Liver (tissue), 9 donors: Measurements from ENCODE around the gene CD247. TPM values are rescaled to one million over a fixed set of nuclear protein-coding genes. Genes with fewer than 3 reads are reported as not detected.

ENCODE experiments used
- DNase-seq: peaks from one replicate; pipeline ENCODE4 v3.0.0-alpha.2; 2017; ENCODE audit warnings: low spot score
- H3K27ac ChIP-seq, 2 donors: one replicate each; pipeline ENCODE4 v1.7.0; 2013; ENCODE audit warnings: inconsistent platforms in 2 of 2, low read length in 2 of 2, control low read depth in 1 of 2, low read depth in 1 of 2, mild to moderate bottlenecking in 1 of 2
- H3K27me3 ChIP-seq, 4 donors: one replicate each; pipeline versions ENCODE4 v1.6.1 to v1.7.0; 2013; ENCODE audit warnings: low read length in 3 of 4, inconsistent platforms in 1 of 4, mild to moderate bottlenecking in 1 of 4, moderate library complexity in 1 of 4; ENCODE audit not compliant: control insufficient read depth in 4 of 4, insufficient read depth in 4 of 4
- H3K36me3 ChIP-seq, 4 donors: one replicate each; pipeline versions ENCODE4 v1.6.1 to v1.7.0; 2013; ENCODE audit warnings: low read length in 3 of 4, mild to moderate bottlenecking in 3 of 4, low read depth in 1 of 4, moderate library complexity in 1 of 4; ENCODE audit not compliant: control insufficient read depth in 4 of 4, insufficient read depth in 3 of 4
- H3K4me1 ChIP-seq, 4 donors: one replicate each; pipeline versions ENCODE4 v1.6.1 to v1.7.0; 2013; ENCODE audit warnings: low read length in 3 of 4, mild to moderate bottlenecking in 3 of 4, moderate library complexity in 1 of 4; ENCODE audit not compliant: control insufficient read depth in 4 of 4, insufficient read depth in 4 of 4
- H3K4me3 ChIP-seq, 3 donors: one replicate each; pipeline versions ENCODE4 v1.6.1 to v1.7.0; 2013; ENCODE audit warnings: low read length in 3 of 3, control low read depth in 1 of 3, low read depth in 1 of 3, mild to moderate bottlenecking in 1 of 3
- H3K9ac ChIP-seq, 2 donors: one replicate each; pipeline ENCODE4 v1.7.0; 2013; ENCODE audit warnings: low read length in 2 of 2, mild to moderate bottlenecking in 2 of 2, moderate library complexity in 2 of 2, control low read depth in 1 of 2, low read depth in 1 of 2
- H3K9me3 ChIP-seq, 4 donors: one replicate each; pipeline versions ENCODE4 v1.6.1 to v1.7.0; 2013; ENCODE audit warnings: low read length in 3 of 4; ENCODE audit not compliant: control insufficient read depth in 4 of 4
- CTCF ChIP-seq: fragments of 150-350 bp; IDR thresholded peaks from 2 replicates; pipeline ENCODE4 v1.5.1; 2017; ENCODE audit warnings: improper control_type of control experiment, low read depth, low read length; ENCODE audit not compliant: missing input control
- FOXA1 ChIP-seq: IDR thresholded peaks from 2 replicates; pipeline ENCODE4 v1.6.1; 2016; ENCODE audit warnings: antibody characterized with exemption
- FOXA2 ChIP-seq: IDR thresholded peaks from 2 replicates; pipeline ENCODE4 v1.6.1; 2016; ENCODE audit warnings: antibody characterized with exemption
- GABPA ChIP-seq, 2 donors: IDR thresholded peaks in 1 of 2; conservative IDR thresholded peaks in 1 of 2; 2 replicates each; pipeline ENCODE4 v1.6.1; 2016; ENCODE audit warnings: antibody characterized with exemption in 2 of 2, mild to moderate bottlenecking in 1 of 2, moderate library complexity in 1 of 2
- HNF4A ChIP-seq, 2 donors: conservative IDR thresholded peaks; 2 replicates each; pipeline ENCODE4 v1.6.1; 2016; ENCODE audit warnings: antibody characterized with exemption in 2 of 2, mild to moderate bottlenecking in 2 of 2
- JUND ChIP-seq, 2 donors: IDR thresholded peaks; 2 replicates each; pipeline ENCODE4 v1.6.1; 2016; ENCODE audit warnings: antibody characterized with exemption in 2 of 2
- RAD21 ChIP-seq, 2 donors: IDR thresholded peaks; 2 replicates each; pipeline ENCODE4 v1.6.1; 2016; ENCODE audit warnings: antibody characterized with exemption in 2 of 2, mild to moderate bottlenecking in 2 of 2
- SP1 ChIP-seq: IDR thresholded peaks from 2 replicates; pipeline ENCODE4 v1.6.1; 2018; ENCODE audit warnings: antibody characterized with exemption, mild to moderate bottlenecking
- TAF1 ChIP-seq: conservative IDR thresholded peaks from 2 replicates; pipeline ENCODE4 v1.6.1; 2016; ENCODE audit warnings: antibody characterized with exemption, mild to moderate bottlenecking
- WGBS: extraction: QIAGEN DNeasy Blood & Tissue Kit; methylation state at CpG from one replicate; pipeline ENCODE4 v1.1.7; 2013; 5-methylcytosine and 5-hydroxymethylcytosine counted together
- polyA plus RNA-seq, 2 donors: library from polyadenylated mRNA; stranded (reverse) in 1 of 2; unstranded in 1 of 2; fragments of 200-250 nt in 1 of 2; fragments of >200 nt in 1 of 2; fragmentation: Nextera tagmentation in 1 of 2; extraction: Ambion mirVana in 1 of 2; gene quantifications; one replicate each; pipeline versions ENCODE4 v1.2.1 to v1.2.3, GENCODE V29; 2013 to 2015
- total RNA-seq, 2 donors: library from RNA; depleted of rRNA; stranded (reverse); fragments of >200 nt; gene quantifications; one replicate each; pipeline ENCODE4 v1.2.3, GENCODE V29; 2014
- TF ChIP-seq, protein P1 (sequence below): IDR thresholded peaks from 2 replicates; pipeline ENCODE4 v1.6.1; 2016; ENCODE audit warnings: antibody characterized with exemption
- TF ChIP-seq, protein P2 (sequence below): IDR thresholded peaks from 2 replicates; pipeline ENCODE4 v1.6.1; 2016; ENCODE audit warnings: antibody characterized with exemption
- TF ChIP-seq, protein P3 (sequence below): IDR thresholded peaks from 2 replicates; pipeline ENCODE4 v1.6.1; 2016; ENCODE audit warnings: antibody characterized with exemption
- donor health status: healthy.
- donor health status: healthy.
- donor health status: healthy.
- donor health status: healthy.
- donor health status: healthy.

CD247 gene
- total and polyA plus RNA-seq, 4 donors, result 0.61 to 2.2 (median 1.6) TPM

DNA sequence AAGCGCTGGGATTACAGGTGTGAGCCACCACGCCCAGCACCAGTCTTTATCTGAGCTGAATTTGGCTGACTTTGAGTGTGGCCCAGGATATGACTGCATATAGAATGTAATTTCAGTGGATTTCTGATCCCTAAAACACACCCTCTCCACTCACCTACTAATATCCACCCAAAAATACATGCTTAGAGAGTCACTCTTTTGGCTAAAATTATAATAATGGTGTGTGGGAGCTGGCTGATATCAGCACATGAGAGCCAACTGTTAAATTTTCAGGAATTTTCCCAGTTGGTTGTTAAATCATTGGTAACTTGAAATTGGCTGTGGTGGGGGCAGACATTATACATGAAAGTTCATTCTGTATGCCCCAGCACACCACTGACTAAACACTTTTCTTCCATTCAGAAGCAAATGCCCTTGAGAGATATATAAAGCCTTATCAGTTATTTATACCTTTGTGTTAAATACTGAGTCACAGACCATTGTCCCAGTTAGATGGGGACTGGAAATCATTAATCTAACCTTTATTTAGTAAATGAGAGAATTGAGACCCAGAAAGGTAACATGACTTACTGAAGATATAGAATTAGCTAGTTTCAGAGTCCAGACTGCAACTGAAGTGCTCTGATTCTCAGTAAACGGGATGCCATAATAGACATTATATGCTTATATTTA, 9.9 kb upstream of the CD247 start:
- no peaks in the 10 kb centered on the region for H3K27me3 ChIP-seq
- H3K9ac ChIP-seq, result no peak overlapping the region
- H3K4me3 ChIP-seq, result no peak overlapping the region
- H3K4me1 ChIP-seq, result peaks cover 0 to 14% (median 11%) of the 10 kb centered on the region in 4 donors
- TF ChIP-seq CTCF (no peak), SP1 (no peak), FOXA2 (no peak), FOXA1 (no peak), HNF4A (conservative IDR thresholded peaks at IDR 0.05) (no peak), JUND (IDR thresholded peaks at IDR 0.05) (no peak), TAF1 (no peak), RAD21 (IDR thresholded peaks at IDR 0.05) (no peak), GABPA (IDR thresholded peaks at IDR 0.05 in 1 of 2, conservative IDR thresholded peaks at IDR 0.05 in 1 of 2) (no peak)
- TF ChIP-seq, protein P1, sequence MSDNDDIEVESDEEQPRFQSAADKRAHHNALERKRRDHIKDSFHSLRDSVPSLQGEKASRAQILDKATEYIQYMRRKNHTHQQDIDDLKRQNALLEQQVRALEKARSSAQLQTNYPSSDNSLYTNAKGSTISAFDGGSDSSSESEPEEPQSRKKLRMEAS, result no peak
- TF ChIP-seq, protein P2, sequence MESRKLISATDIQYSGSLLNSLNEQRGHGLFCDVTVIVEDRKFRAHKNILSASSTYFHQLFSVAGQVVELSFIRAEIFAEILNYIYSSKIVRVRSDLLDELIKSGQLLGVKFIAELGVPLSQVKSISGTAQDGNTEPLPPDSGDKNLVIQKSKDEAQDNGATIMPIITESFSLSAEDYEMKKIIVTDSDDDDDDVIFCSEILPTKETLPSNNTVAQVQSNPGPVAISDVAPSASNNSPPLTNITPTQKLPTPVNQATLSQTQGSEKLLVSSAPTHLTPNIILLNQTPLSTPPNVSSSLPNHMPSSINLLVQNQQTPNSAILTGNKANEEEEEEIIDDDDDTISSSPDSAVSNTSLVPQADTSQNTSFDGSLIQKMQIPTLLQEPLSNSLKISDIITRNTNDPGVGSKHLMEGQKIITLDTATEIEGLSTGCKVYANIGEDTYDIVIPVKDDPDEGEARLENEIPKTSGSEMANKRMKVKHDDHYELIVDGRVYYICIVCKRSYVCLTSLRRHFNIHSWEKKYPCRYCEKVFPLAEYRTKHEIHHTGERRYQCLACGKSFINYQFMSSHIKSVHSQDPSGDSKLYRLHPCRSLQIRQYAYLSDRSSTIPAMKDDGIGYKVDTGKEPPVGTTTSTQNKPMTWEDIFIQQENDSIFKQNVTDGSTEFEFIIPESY, result no peak
- TF ChIP-seq, protein P3, sequence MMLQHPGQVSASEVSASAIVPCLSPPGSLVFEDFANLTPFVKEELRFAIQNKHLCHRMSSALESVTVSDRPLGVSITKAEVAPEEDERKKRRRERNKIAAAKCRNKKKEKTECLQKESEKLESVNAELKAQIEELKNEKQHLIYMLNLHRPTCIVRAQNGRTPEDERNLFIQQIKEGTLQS, result no peak
- 96% methylated on average over 3 of the region's 3 CpGs for WGBS
- no peak overlapping the region for H3K27ac ChIP-seq
- no peak for DNase-seq
- no peaks in the 10 kb centered on the region for H3K9me3 ChIP-seq
- H3K36me3 ChIP-seq, result no peaks in the 10 kb centered on the region

DNA sequence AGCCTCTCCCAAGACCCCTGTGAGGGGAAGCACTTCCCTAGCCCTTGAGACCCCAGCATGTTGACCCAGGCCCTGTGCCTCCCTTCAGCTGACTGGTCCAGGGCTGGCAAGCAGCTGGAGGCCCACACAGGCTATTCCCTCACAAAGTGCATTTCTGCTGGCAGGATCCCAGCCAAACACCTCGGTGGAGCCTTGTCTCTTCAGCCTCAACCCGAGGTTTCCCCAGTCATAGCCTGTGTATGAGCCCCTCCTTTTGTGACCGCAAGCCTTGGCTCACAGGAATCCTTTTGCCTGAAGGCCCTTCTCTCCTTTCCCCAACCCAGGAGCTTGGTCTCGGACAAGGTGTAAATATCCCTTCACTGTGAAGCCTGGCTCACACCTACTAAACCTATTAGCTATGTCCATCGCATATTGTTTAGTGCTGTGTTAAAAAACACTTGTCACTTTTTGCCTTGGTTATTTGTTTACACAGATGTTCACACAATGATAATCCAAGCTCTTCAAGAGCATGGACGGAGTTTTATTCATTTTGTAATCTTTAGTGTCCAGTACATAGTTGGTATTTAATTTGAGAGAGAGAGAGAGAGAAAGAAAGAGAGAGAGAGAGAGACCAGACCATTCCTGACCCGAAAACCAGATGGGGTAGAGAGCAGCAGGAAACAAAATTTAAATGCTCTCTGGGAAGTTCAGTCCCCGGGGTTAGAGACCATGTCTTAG, 8.5 kb upstream of the CD247 start:
- no peaks in the 10 kb centered on the region for H3K36me3 ChIP-seq
- TF ChIP-seq SP1 (no peak), CTCF (no peak), FOXA1 (no peak), JUND (IDR thresholded peaks at IDR 0.05) (no peak)
- TF ChIP-seq, protein P2, result no peak
- H3K4me3 ChIP-seq, result no peak overlapping the region
- no peaks in the 10 kb centered on the region for H3K27me3 ChIP-seq
- 79% methylated on average over 8 of the region's 8 CpGs for WGBS
- no peaks in the 10 kb centered on the region for H3K9me3 ChIP-seq
- H3K9ac ChIP-seq, result no peak overlapping the region
- no peak for DNase-seq
- peaks cover 0 to 3% (median 1%) of the 10 kb centered on the region in 4 donors for H3K4me1 ChIP-seq
- no peak overlapping the region for H3K27ac ChIP-seq
